Small intestine (tissue), 7 donors: Measurements from ENCODE around the gene APBB2. TPM values are rescaled to one million over a fixed set of nuclear protein-coding genes. Genes with fewer than 3 reads are reported as not detected.

Experiments
- DNase-seq, 2 donors: peaks; one replicate each; pipeline versions ENCODE4 v3.0.0 to v3.0.0-alpha.2; 2013
- FAIRE-seq: peaks from 2 replicates; lab custom pipeline; 2012; peaks lifted over from hg19 to GRCh38; lab: Jason Lieb, UNC
- H3K27ac ChIP-seq, 3 donors: one replicate each; pipeline ENCODE4 v1.5.1; 2013; ENCODE audit warnings: low read length in 2 of 3, mild to moderate bottlenecking in 2 of 3, control low read depth in 1 of 3, inconsistent platforms in 1 of 3, low read depth in 1 of 3, moderate library complexity in 1 of 3
- H3K27me3 ChIP-seq, 3 donors: one replicate each; pipeline ENCODE4 v1.6.1; 2013; ENCODE audit warnings: low read length in 3 of 3, inconsistent platforms in 1 of 3; ENCODE audit not compliant: control insufficient read depth in 3 of 3, insufficient read depth in 3 of 3
- H3K36me3 ChIP-seq, 3 donors: one replicate each; pipeline ENCODE4 v1.6.1; 2013; ENCODE audit warnings: low read length in 3 of 3, inconsistent platforms in 1 of 3, low read depth in 1 of 3, mild to moderate bottlenecking in 1 of 3, moderate library complexity in 1 of 3; ENCODE audit not compliant: control insufficient read depth in 3 of 3, insufficient read depth in 2 of 3
- H3K4me1 ChIP-seq, 3 donors: one replicate each; pipeline ENCODE4 v1.6.1; 2013; ENCODE audit warnings: low read length in 2 of 3, inconsistent platforms in 1 of 3, low read depth in 1 of 3, mild to moderate bottlenecking in 1 of 3, moderate library complexity in 1 of 3; ENCODE audit not compliant: control insufficient read depth in 3 of 3, insufficient read depth in 2 of 3
- H3K4me3 ChIP-seq, 3 donors: one replicate each; pipeline ENCODE4 v1.5.1; 2013; ENCODE audit warnings: low read length in 3 of 3, control low read depth in 1 of 3, inconsistent platforms in 1 of 3, low read depth in 1 of 3, mild to moderate bottlenecking in 1 of 3, moderate library complexity in 1 of 3
- H3K9me3 ChIP-seq, 2 donors: one replicate each; pipeline ENCODE4 v1.6.1; 2013; ENCODE audit warnings: low read depth in 1 of 2, low read length in 1 of 2; ENCODE audit not compliant: control insufficient read depth in 2 of 2, insufficient read depth in 1 of 2
- WGBS, 3 donors: extraction: QIAGEN DNeasy Blood & Tissue Kit; methylation state at CpG; one replicate each; pipeline ENCODE4 v1.1.7; 2013; 5-methylcytosine and 5-hydroxymethylcytosine counted together
- polyA plus RNA-seq, 4 donors: library from polyadenylated mRNA; stranded (reverse) in 3 of 4; unstranded in 1 of 4; fragments of 200-250 nt in 3 of 4; fragments of 120-200 nt in 1 of 4; gene quantifications; one replicate each; pipeline versions ENCODE4 v1.2.1 to v1.2.3, GENCODE V29; 2013
- donor health status: healthy with polysubstance abuse.
- donor health status: control.
- donor health status: control.
- donor health status: Bipolar disorder and iron deficiency.
- donor health status: healthy.

The APBB2 gene
- polyA plus RNA-seq, 4 donors = 4.5 to 19.8 (median 8.9) TPM

DNA sequence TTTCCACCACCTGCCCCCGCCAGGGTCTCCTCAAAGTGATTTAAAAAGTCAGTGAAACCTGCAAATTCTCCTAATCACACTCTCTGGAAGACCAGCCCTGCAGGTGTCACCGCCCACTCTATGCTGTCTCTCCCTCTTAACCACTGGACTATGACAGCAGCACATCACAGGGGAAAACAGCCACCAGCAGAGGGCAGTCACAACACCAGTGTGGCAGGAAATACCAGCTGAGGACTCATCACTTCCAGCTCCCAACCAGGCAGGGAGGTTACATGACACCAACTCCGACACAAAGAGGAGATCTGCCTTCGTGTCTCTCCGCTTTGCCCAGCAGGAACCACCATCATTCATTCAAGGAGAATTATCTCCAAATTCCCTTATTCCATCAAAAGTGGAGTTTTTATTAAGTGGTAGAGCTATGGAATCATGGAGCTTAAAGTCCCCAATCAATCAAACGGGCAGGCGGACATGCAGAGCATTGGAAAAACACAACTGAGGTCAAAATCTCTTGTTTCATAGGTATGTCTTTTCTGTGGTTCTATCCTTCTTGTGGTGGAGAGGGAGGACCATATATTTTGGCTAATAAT, 373.3 kb downstream of the APBB2 start:
- peaks cover 0 to 12% (median 0%) of the 10 kb centered on the region in 3 donors for H3K36me3 ChIP-seq
- no peak overlapping the region for H3K27ac ChIP-seq
- DNase-seq (peak; percentile 69 to 85), FAIRE-seq (no peak)
- H3K4me1 ChIP-seq = no peaks in the 10 kb centered on the region
- H3K9me3 ChIP-seq = no peaks in the 10 kb centered on the region
- H3K27me3 ChIP-seq = no peaks in the 10 kb centered on the region
- H3K4me3 ChIP-seq = no peak overlapping the region
- 78 to 91% (median 85%) methylated on average over 7 of the region's 7 CpGs for WGBS, 3 donors

DNA sequence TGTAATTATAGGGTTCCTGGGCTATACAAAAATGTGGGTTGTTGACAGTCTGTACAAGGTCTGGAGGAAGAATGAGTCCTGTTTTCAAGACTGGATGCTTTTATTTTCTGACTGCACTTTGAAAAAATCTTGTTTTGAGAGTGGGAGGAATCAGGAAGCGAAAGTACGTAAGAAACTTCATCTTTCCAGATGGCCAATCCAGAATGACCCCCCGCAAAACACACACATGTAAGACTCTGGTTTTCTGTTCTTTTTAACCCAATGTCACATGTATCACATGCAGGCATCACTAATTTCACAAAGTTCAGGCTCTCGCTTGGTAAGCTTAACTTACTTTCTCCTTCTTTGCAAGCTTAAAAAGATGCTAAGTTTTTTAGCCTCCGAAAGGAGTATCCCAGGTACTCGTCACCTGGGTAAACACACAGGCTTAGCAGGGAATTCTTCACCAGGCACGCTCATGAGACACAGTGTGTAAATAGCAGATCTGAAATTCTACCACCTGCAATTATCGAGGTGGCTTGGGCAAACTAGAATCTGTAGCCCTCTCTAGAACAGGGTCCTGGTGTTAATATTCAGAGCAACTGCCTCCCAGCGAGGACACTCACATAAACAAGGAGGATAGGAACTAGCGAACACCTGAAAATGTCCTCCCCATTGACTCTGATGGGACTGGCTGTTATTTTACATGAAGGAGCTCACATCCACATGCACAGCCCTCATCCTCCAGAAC, 373.9 kb downstream of the APBB2 start:
- WGBS, 3 donors = 90 to 94% (median 93%) methylated on average over 10 of the region's 10 CpGs
- Histone ChIP-seq H3K4me1 (no peaks in the 10 kb centered on the region), H3K27ac (no peak overlapping the region), H3K4me3 (no peak overlapping the region), H3K36me3 (peaks cover 0 to 18% (median 0%) of the 10 kb centered on the region in 3 donors), H3K9me3 (no peaks in the 10 kb centered on the region), H3K27me3 (no peaks in the 10 kb centered on the region)
- FAIRE-seq (no peak), DNase-seq (no peak)

DNA sequence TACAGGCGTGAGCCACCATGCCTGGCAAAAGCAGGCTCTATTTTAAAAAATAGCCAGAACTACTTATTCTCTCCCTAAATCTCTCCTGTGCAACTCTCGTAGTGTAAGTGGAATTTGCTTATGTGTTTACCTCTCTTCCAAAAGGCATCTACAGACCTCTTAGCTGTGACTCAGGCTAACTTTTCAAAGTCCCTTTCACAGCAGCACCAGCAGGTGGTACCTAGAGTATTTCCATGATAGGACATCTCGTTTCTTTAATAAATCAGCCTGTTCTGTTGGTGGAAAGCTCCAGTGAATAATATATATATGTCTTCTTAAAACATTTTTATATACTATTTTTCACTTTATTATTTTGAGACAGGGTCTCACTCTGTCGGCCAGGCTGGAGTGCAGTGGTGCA, 375.6 kb downstream of the APBB2 start:
- Histone ChIP-seq H3K9me3 (no peaks in the 10 kb centered on the region), H3K27me3 (no peaks in the 10 kb centered on the region), H3K4me3 (no peak overlapping the region), H3K4me1 (no peaks in the 10 kb centered on the region), H3K36me3 (peaks cover 0 to 25% (median 0%) of the 10 kb centered on the region in 3 donors), H3K27ac (no peak overlapping the region)
- FAIRE-seq (no peak), DNase-seq (no peak)
- 81 to 86% (median 81%) methylated on average over 4 of the region's 4 CpGs for WGBS, 3 donors

DNA sequence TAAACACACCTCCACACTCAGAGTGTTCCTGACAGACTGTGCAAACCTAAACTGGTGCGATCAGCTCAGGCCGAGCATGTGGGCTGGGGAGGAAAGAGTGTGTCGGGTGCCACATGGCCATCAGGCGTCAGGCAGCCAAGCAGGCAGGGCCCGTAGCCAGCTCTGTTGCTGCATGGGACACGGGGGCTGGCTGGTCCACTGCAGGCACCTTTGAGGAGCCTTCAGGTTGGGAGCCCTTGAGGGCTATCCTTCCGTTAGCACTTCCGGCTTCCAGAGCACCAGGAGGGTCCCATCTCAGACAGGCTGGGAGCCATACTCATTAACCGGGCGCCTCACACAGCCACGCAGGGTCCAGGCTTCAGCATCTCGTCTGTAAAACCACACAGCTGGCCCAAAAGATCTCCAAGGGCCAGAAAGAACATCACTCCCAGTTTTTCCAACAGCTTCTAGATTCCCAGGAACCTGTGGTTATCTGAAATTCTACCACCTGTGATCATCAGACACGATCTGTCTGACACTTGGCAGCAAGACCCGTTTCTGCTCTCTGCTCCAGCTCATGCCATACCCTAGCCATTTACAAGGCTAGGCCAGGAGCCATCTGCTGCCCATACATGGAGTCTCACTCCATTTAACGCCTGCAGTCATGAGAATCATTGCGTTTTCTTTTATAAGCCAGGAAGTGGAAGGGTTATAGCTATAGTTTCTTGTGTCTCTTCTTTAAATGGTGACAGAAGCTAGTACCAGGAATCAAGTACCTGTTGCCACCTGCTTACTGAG, 377.1 kb downstream of the APBB2 start:
- Histone ChIP-seq H3K27me3 (no peaks in the 10 kb centered on the region), H3K4me1 (no peaks in the 10 kb centered on the region), H3K4me3 (no peak overlapping the region), H3K36me3 (peaks cover 0 to 39% (median 0%) of the 10 kb centered on the region in 3 donors), H3K27ac (no peak overlapping the region), H3K9me3 (no peaks in the 10 kb centered on the region)
- DNase-seq (no peak), FAIRE-seq (no peak)
- WGBS, 3 donors = 85 to 89% (median 86%) methylated on average over 16 of the region's 16 CpGs

- FAIRE-seq (no peak), DNase-seq (no peak)
- no peaks in the 10 kb centered on the region for H3K27me3 ChIP-seq
- 92 to 97% (median 92%) methylated on average over 11 of the region's 11 CpGs for WGBS, 3 donors
- peaks cover 0 to 60% (median 0%) of the 10 kb centered on the region in 3 donors for H3K36me3 ChIP-seq
- H3K9me3 ChIP-seq = no peaks in the 10 kb centered on the region
- no peak overlapping the region for H3K27ac ChIP-seq
- H3K4me1 ChIP-seq = no peaks in the 10 kb centered on the region
- H3K4me3 ChIP-seq = no peak overlapping the region
Measured at GRCh38 chr4:40833212-40833611, 381.1 kb downstream of the APBB2 start.

GRCh38 chr4:40832175-40832574, 382.2 kb downstream of the APBB2 start:
- DNase-seq = no peak
- Histone ChIP-seq H3K4me3 (no peak overlapping the region), H3K4me1 (no peaks in the 10 kb centered on the region), H3K36me3 (peaks cover 0 to 57% (median 0%) of the 10 kb centered on the region in 3 donors), H3K9me3 (no peaks in the 10 kb centered on the region), H3K27ac (no peak overlapping the region), H3K27me3 (no peaks in the 10 kb centered on the region)
- 85 to 86% (median 85%) methylated on average over 11 of the region's 11 CpGs for WGBS, 3 donors
- no peak for FAIRE-seq

DNA sequence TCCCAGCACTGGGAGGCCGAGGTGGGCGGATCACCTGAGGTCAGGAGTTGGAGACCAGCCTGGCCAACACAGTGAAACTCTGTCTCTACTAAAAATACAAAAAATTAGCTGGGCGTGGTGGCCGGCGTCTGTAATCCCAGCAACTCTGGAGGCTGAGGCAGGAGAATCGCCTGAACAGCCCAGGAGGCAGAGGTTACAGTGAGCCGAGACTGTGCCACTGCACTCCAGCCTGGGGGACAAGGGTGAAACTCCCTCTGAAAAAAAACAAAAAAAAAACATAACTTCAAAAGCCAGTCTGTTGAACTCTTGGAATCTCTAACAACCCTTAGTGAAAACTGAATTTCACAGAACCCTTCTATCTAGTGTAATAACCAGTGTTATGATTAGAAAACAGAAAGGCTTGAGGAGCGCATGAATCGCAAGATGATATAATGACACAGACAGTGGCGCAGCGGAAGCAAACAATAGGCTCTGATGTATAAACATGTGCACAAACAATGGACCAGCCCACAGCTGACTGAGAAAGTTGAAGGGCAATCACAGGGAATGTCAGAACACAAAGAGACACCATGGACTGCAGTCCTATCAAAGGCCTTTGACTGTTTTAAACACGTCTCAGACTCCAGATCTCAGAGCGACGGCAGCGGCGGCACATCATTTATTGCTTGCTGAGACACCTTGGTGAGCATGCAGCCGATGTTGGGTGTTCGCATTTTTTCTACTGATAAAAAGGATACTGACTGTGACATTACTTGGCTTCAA, 383.0 kb downstream of the APBB2 start:
- Histone ChIP-seq H3K27ac (no peak overlapping the region), H3K27me3 (no peaks in the 10 kb centered on the region), H3K4me1 (no peaks in the 10 kb centered on the region), H3K4me3 (no peak overlapping the region), H3K36me3 (peaks cover 0 to 51% (median 0%) of the 10 kb centered on the region in 3 donors), H3K9me3 (no peaks in the 10 kb centered on the region)
- 90 to 92% (median 91%) methylated on average over 18 of the region's 18 CpGs for whole genome bisulfite sequencing, 3 donors
- no peak for FAIRE-seq
- peak in 1 of 2 donors; percentile 5 for DNase-seq

GRCh38 chr4:40829586-40829985, 384.8 kb downstream of the APBB2 start:
- Histone ChIP-seq H3K27ac (no peak overlapping the region), H3K36me3 (peaks cover 0 to 51% (median 0%) of the 10 kb centered on the region in 3 donors), H3K27me3 (no peaks in the 10 kb centered on the region), H3K4me3 (no peak overlapping the region), H3K4me1 (no peaks in the 10 kb centered on the region), H3K9me3 (no peaks in the 10 kb centered on the region)
- no peak for DNase-seq
- no peak for FAIRE-seq
- WGBS, 3 donors = 72 to 84% (median 74%) methylated on average over 4 of the region's 4 CpGs
